Measurements from ENCODE around the gene C2CD2L. TPM values are rescaled to one million over a fixed set of nuclear protein-coding genes. Genes with fewer than 3 reads are reported as not detected.

The C2CD2L gene
- total RNA-seq, 2 experiments from 2014 or later, result 10.6 to 19.0 TPM

GRCh38 chr11:119111361-119111925, 4.3 kb downstream of the C2CD2L start:
- BruUV-seq (replicated peaks), result no TSS peak
- Histone ChIP-seq H3K27ac (ENCODE audit: low read depth, low read length, poor library complexity, severe bottlenecking) (no peak overlapping the region), H3K4me1 (ENCODE audit: insufficient read depth, low read length, poor library complexity, severe bottlenecking) (peaks cover 15% of the 10 kb centered on the region), H2AFZ (ENCODE audit: low read length) (no peak overlapping the region), H3K9me2 (ENCODE audit: insufficient read depth, low read length) (no peaks in the 10 kb centered on the region), H3K9me3 (ENCODE audit: low read length) (no peaks in the 10 kb centered on the region), H3K4me2 (ENCODE audit: low read length) (no peak overlapping the region), H3K4me3 (ENCODE audit: low read depth, low read length, poor library complexity, severe bottlenecking) (no peak overlapping the region), H4K20me1 (ENCODE audit: insufficient read depth, low read length) (no peaks in the 10 kb centered on the region), H3K36me3 (ENCODE audit: insufficient read depth, low read length) (peaks cover 22% of the 10 kb centered on the region), H3K79me2 (ENCODE audit: insufficient read depth, low read depth, low read length) (peaks cover 6% of the 10 kb centered on the region; the same call in 1 of the 2 replicates)
- TF ChIP-seq EZH2phosphoT487 (IDR thresholded peaks at IDR 0.05; ENCODE audit: borderline replicate concordance, low read depth, low read length), result no peak
- no peak for TF ChIP-seq CTCF (conservative IDR thresholded peaks at IDR 0.05; ENCODE audit: low read length)
- ChIA-PET CTCF (ENCODE audit: unreplicated experiment) (interaction anchor here (0.6 kb wide), 1 partner anchor 55 kb away, joined by 3 read pairs; no protein-coding TSS in a partner anchor), POLR2A (interaction anchor here (0.6 kb wide), 1 partner anchor 36 kb away, joined by 4 read pairs; no protein-coding TSS in a partner anchor)
- intact Hi-C loops (cut with micrococcal nuclease; ENCODE audit: unreplicated experiment), result no loop called here
- DNase-seq (ENCODE audit: low spot score), result no peak

- Histone ChIP-seq H3K9me3 (ENCODE audit: low read length) (no peaks in the 10 kb centered on the region), H3K4me1 (ENCODE audit: insufficient read depth, low read length, poor library complexity, severe bottlenecking) (peaks cover 10% of the 10 kb centered on the region), H3K27ac (ENCODE audit: low read depth, low read length, poor library complexity, severe bottlenecking) (no peak overlapping the region)
These were observed 5.3 kb downstream of the C2CD2L start for GRCh38 chr11:119112314-119113020.

More at GRCh38 chr11:119112314-119113020, 5.3 kb downstream of the C2CD2L start:
- H3K4me2 ChIP-seq (ENCODE audit: low read length), result no peak overlapping the region
- BruUV-seq (replicated peaks), result no TSS peak
- TF ChIP-seq CTCF (conservative IDR thresholded peaks at IDR 0.05; ENCODE audit: low read length), result no peak
- TF ChIP-seq EZH2phosphoT487 (IDR thresholded peaks at IDR 0.05; ENCODE audit: borderline replicate concordance, low read depth, low read length), result no peak
- peaks cover 22% of the 10 kb centered on the region for H3K36me3 ChIP-seq (ENCODE audit: insufficient read depth, low read length)
- no peak for DNase-seq (ENCODE audit: low spot score)
- peaks cover 6% of the 10 kb centered on the region; the same call in 1 of the 2 replicates for H3K79me2 ChIP-seq (ENCODE audit: insufficient read depth, low read depth, low read length)
- no peaks in the 10 kb centered on the region for H3K9me2 ChIP-seq (ENCODE audit: insufficient read depth, low read length)
- ChIA-PET CTCF (ENCODE audit: unreplicated experiment) (interaction anchor here (0.6 kb wide), 1 partner anchor 221 kb away, joined by 3 read pairs; no protein-coding TSS in a partner anchor), POLR2A (no interaction called here)
- H3K4me3 ChIP-seq (ENCODE audit: low read depth, low read length, poor library complexity, severe bottlenecking), result no peak overlapping the region
- intact Hi-C loops (cut with micrococcal nuclease; ENCODE audit: unreplicated experiment), result no loop called here
- no peaks in the 10 kb centered on the region for H4K20me1 ChIP-seq (ENCODE audit: insufficient read depth, low read length)
- H2AFZ ChIP-seq (ENCODE audit: low read length), result no peak overlapping the region
